BJ (cell line): ENCODE results near the gene MED13L. TPM values are rescaled to one million over a fixed set of nuclear protein-coding genes. Genes with fewer than 3 reads are reported as not detected.

Experiments
- CTCF ChIA-PET: fragments of 350-600 bp; formaldehyde crosslinking; extraction: SDS; loops from one replicate; lab custom pipeline; 2021; ENCODE audit warnings: antibody characterized with exemption, inconsistent platforms; lab: Yijun Ruan, JAX
- POLR2A ChIA-PET: fragments of 300-600 bp; sonication (Branson Sonifier 250); formaldehyde crosslinking; extraction: SDS; loops from one replicate; lab custom pipeline; 2021; ENCODE audit warnings: antibody characterized with exemption; lab: Charles Lee
- DNase-seq: peaks from one replicate; pipeline ENCODE4 v3.0.0-alpha.2; 2011; ENCODE audit warnings: low read depth
- H3K27me3 ChIP-seq: 2 replicates; pipeline ENCODE4 v1.6.0; 2011; ENCODE audit warnings: low read length; ENCODE audit not compliant: control insufficient read depth, insufficient read depth
- H3K36me3 ChIP-seq: 2 replicates; pipeline ENCODE4 v1.5.1; 2011; ENCODE audit warnings: low read length; ENCODE audit not compliant: control insufficient read depth, insufficient read depth
- H3K4me3 ChIP-seq: 2 replicates; pipeline ENCODE4 v1.5.1; 2011; ENCODE audit warnings: low read depth, mild to moderate bottlenecking, control low read depth, low read length
- polyA plus RNA-seq: library from polyadenylated mRNA; depleted of rRNA; stranded (reverse); fragments of >200 nt; gene quantifications from 2 replicates; pipeline ENCODE4 v1.2.3, GENCODE V29; 2011
- TF ChIP-seq, protein P1 (sequence below): IDR thresholded peaks from 2 replicates; pipeline ENCODE4 v1.5.1; 2011; ENCODE audit warnings: low read depth, mild to moderate bottlenecking, control low read depth, inconsistent platforms, low read length, moderate library complexity; ENCODE audit not compliant: insufficient read depth

The MED13L gene
- polyA plus RNA-seq, 1 experiment, result 43.7 TPM

GRCh38 chr12:116121453-116121871, 156.0 kb downstream of the MED13L start:
- ChIA-PET POLR2A (no interaction called here), CTCF (interaction anchor here (0.7 to 1.3 kb wide), 2 partner anchors 9 to 509 kb away, joined by 3 read pairs; no protein-coding TSS in a partner anchor)
- Histone ChIP-seq H3K36me3 (no peaks in the 10 kb centered on the region), H3K4me3 (no peak overlapping the region), H3K27me3 (no peaks in the 10 kb centered on the region)
- DNase-seq, result no peak
- TF ChIP-seq, protein P1, sequence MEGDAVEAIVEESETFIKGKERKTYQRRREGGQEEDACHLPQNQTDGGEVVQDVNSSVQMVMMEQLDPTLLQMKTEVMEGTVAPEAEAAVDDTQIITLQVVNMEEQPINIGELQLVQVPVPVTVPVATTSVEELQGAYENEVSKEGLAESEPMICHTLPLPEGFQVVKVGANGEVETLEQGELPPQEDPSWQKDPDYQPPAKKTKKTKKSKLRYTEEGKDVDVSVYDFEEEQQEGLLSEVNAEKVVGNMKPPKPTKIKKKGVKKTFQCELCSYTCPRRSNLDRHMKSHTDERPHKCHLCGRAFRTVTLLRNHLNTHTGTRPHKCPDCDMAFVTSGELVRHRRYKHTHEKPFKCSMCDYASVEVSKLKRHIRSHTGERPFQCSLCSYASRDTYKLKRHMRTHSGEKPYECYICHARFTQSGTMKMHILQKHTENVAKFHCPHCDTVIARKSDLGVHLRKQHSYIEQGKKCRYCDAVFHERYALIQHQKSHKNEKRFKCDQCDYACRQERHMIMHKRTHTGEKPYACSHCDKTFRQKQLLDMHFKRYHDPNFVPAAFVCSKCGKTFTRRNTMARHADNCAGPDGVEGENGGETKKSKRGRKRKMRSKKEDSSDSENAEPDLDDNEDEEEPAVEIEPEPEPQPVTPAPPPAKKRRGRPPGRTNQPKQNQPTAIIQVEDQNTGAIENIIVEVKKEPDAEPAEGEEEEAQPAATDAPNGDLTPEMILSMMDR, result no peak

- no peak for DNase-seq
- ChIA-PET POLR2A (no interaction called here), CTCF (interaction anchor here (1.0 kb wide), 1 partner anchor 18 kb away, joined by 3 read pairs; no protein-coding TSS in a partner anchor)
- Histone ChIP-seq H3K27me3 (no peaks in the 10 kb centered on the region), H3K36me3 (no peaks in the 10 kb centered on the region), H3K4me3 (no peak overlapping the region)
- TF ChIP-seq, protein P1, result no peak
Observed at GRCh38 chr12:116116650-116117424, 160.7 kb downstream of the MED13L start.

DNA sequence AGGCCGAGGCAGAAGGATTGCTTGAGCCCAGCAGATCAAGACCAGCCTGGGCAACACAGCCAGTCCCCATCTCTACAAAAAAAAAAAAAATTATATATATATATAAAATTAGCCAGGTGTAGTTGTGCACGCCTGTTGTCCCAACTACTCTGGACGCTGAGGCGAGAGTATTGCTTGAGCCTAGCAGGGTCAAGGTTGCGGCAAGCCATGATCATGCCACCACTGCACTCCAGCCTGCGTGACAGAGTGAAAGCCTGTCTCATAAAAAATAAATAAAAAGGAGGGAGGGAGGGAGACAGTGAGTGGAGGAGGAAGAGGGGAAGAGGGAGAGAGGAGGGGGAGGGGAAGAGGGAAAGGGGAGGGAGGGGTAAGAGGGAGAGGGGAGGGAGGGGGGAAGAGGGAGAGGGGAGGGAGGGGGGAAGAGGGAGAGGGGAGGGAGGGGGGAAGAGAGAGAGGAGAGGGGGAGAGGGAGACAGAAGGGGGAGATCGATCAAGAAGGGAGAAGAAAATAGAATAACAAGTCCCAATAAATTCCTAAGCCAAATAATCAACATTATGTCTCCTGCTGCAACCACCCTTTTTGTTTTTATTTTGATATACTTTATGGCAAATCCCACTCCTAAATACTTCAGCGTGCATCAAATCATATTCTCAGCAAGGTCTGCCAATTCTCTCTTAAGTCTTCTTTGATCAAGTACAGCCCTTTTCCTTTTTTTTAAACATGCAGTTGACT, 163.9 kb downstream of the MED13L start:
- CTCF ChIA-PET, result no interaction called here
- H3K4me3 ChIP-seq, result no peak overlapping the region
- DNase-seq, result no peak
- no peaks in the 10 kb centered on the region for H3K36me3 ChIP-seq
- POLR2A ChIA-PET, result no interaction called here
- H3K27me3 ChIP-seq, result no peaks in the 10 kb centered on the region
- TF ChIP-seq, protein P1, result no peak

- ChIA-PET CTCF (no interaction called here), POLR2A (no interaction called here)
- no peaks in the 10 kb centered on the region for H3K36me3 ChIP-seq
- no peak for DNase-seq
- TF ChIP-seq, protein P1, result no peak
- H3K4me3 ChIP-seq, result no peak overlapping the region
- H3K27me3 ChIP-seq, result no peaks in the 10 kb centered on the region
Observed at GRCh38 chr12:116106870-116107269, 170.6 kb downstream of the MED13L start.

DNA sequence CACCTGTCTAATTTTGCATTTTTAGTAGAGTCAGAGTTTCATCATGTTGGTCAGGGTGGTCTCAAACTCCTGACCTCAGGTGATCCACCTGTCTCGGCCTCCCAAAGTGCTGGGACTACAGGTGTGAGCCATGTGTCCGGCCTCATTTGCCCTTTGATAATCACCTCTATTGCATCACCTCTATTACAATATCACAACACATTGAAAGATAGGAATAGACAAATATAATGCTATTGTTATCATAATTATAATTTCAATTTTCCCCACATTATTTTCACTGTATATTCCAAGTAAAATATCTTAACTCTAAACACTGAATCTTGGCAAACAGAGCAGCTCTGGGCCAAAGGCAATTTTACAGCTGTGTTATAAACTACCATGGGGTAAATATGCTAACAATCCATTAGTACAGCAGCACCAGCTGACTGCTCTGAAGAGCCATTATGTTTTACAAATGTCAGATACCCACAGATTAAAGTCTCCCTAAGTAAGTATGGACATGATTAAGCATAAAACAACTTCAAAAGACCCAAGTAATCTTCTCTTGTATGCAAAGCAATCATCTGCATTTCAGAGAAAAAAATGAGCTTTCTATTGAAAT, 173.2 kb downstream of the MED13L start:
- CTCF ChIA-PET, result no interaction called here
- POLR2A ChIA-PET, result no interaction called here

More for the DNA sequence above, 173.2 kb downstream of the MED13L start:
- TF ChIP-seq, protein P1, result no peak
- H3K27me3 ChIP-seq, result no peaks in the 10 kb centered on the region
- no peak overlapping the region for H3K4me3 ChIP-seq
- no peak for DNase-seq
- H3K36me3 ChIP-seq, result no peaks in the 10 kb centered on the region
